OCI-LY3 (cell line): ENCODE results near the gene CHAC1.

Source experiments
- H2AFZ ChIP-seq: fragments of 200-600, 300-600 bp; shearing (Covaris generic); 2 replicates; pipeline ENCODE4 v1.6.0; 2014; ENCODE audit warnings: antibody characterized with exemption, low read depth, low read length
- H3K27ac ChIP-seq: fragments of 200-600, 300-600 bp; sonication (generic); 2 replicates; pipeline ENCODE4 v1.5.1; 2014; ENCODE audit warnings: mild to moderate bottlenecking, low read length, moderate library complexity, mixed read lengths
- H3K27me3 ChIP-seq: fragments of 200-600, 300-600 bp; sonication (generic); 2 replicates; pipeline ENCODE4 v1.6.1; 2014; ENCODE audit warnings: low read depth, low read length, mixed read lengths
- H3K36me3 ChIP-seq: fragments of 200-600, 300-600 bp; sonication (generic); replicated peaks from 2 replicates; pipeline ENCODE3; 2014; ENCODE audit warnings: low read depth, low read length, mixed read lengths
- H3K4me1 ChIP-seq: fragments of 300-600, 200-600 bp; sonication (generic); 2 replicates; pipeline ENCODE4 v1.6.1; 2014; ENCODE audit warnings: low read length, mixed read lengths
- H3K4me2 ChIP-seq: fragments of 200-600, 300-600 bp; sonication (generic); 2 replicates; pipeline ENCODE4 v1.6.1; 2014; ENCODE audit warnings: low read length, mixed read lengths
- H3K4me3 ChIP-seq: fragments of 300-600, 200-600 bp; sonication (generic); 2 replicates; pipeline ENCODE4 v1.5.1; 2014; ENCODE audit warnings: antibody characterized with exemption, mild to moderate bottlenecking, low read length, moderate library complexity
- H3K79me2 ChIP-seq: fragments of 300-600, 200-600 bp; shearing (Covaris generic); 2 replicates; pipeline ENCODE4 v1.6.1; 2014; ENCODE audit warnings: mild to moderate bottlenecking, low read length, mixed read lengths
- H3K9ac ChIP-seq: fragments of 300-600, 200-600 bp; shearing (Covaris generic); 2 replicates; pipeline ENCODE4 v1.6.0; 2014; ENCODE audit warnings: mild to moderate bottlenecking, low read length, moderate library complexity
- H3K9me3 ChIP-seq: fragments of 200-600, 300-600 bp; shearing (Covaris generic); 2 replicates; pipeline ENCODE4 v1.6.1; 2014; ENCODE audit warnings: low read length, mixed read lengths; ENCODE audit not compliant: insufficient read depth
- H4K20me1 ChIP-seq: fragments of 200-600, 300-600 bp; sonication (generic); 2 replicates; pipeline ENCODE4 v1.6.1; 2016; ENCODE audit warnings: low read length, mixed read lengths; ENCODE audit not compliant: insufficient read depth
- CTCF ChIP-seq: fragments of 200-600, 300-600 bp; sonication (generic); IDR thresholded peaks from 2 replicates; pipeline ENCODE4 v1.5.1; 2014; ENCODE audit warnings: antibody characterized with exemption, low read length, low read depth
- EZH2phosphoT487 ChIP-seq: fragments of 200-600 bp; shearing (Covaris generic); IDR thresholded peaks from 2 replicates; pipeline ENCODE4 v1.6.1; 2018; ENCODE audit warnings: antibody characterized with exemption, mixed run types, low read depth

CHAC1 gene

GRCh38 chr15:40932649-40933516 lies 20.4 kb upstream of the CHAC1 start:
- H3K36me3 ChIP-seq = no peaks in the 10 kb centered on the region
- TF ChIP-seq EZH2phosphoT487 (no peak), CTCF (no peak)
- no peaks in the 10 kb centered on the region for H4K20me1 ChIP-seq
- H3K27me3 ChIP-seq = peaks cover 7% of the 10 kb centered on the region; the same call in 1 of the 2 replicates
- no peaks in the 10 kb centered on the region for H3K9me3 ChIP-seq
- H3K27ac ChIP-seq = no peak overlapping the region
- no peaks in the 10 kb centered on the region for H3K79me2 ChIP-seq
- no peak overlapping the region for H2AFZ ChIP-seq
- no peak overlapping the region for H3K9ac ChIP-seq
- peak overlapping the region; percentile 54 for H3K4me2 ChIP-seq
- peaks cover 23% of the 10 kb centered on the region for H3K4me1 ChIP-seq
- H3K4me3 ChIP-seq = peak overlapping the region; percentile 7; the same call in 1 of the 2 replicates

GRCh38 chr15:40933517-40933902 lies 19.8 kb upstream of the CHAC1 start:
- no peak overlapping the region for H3K4me2 ChIP-seq
- TF ChIP-seq CTCF (no peak), EZH2phosphoT487 (no peak)

GRCh38 chr15:40934457-40934856 lies 18.8 kb upstream of the CHAC1 start:
- H2AFZ ChIP-seq = no peak overlapping the region
- H3K4me3 ChIP-seq = no peak overlapping the region
- no peaks in the 10 kb centered on the region for H3K36me3 ChIP-seq
- no peaks in the 10 kb centered on the region for H3K79me2 ChIP-seq
- no peaks in the 10 kb centered on the region for H4K20me1 ChIP-seq
- no peaks in the 10 kb centered on the region for H3K9me3 ChIP-seq
- no peak for TF ChIP-seq EZH2phosphoT487
- TF ChIP-seq CTCF = no peak
- no peak overlapping the region for H3K9ac ChIP-seq
- H3K27ac ChIP-seq = no peak overlapping the region
- peaks cover 19% of the 10 kb centered on the region for H3K4me1 ChIP-seq
- H3K27me3 ChIP-seq = no peaks in the 10 kb centered on the region
- H3K4me2 ChIP-seq = no peak overlapping the region

More at GRCh38 chr15:40933517-40933902, 19.8 kb upstream of the CHAC1 start:
- no peaks in the 10 kb centered on the region for H3K9me3 ChIP-seq
- peaks cover 7% of the 10 kb centered on the region; the same call in 1 of the 2 replicates for H3K27me3 ChIP-seq
- no peak overlapping the region for H2AFZ ChIP-seq
- H3K27ac ChIP-seq = no peak overlapping the region
- no peaks in the 10 kb centered on the region for H3K36me3 ChIP-seq
- no peaks in the 10 kb centered on the region for H4K20me1 ChIP-seq
- H3K79me2 ChIP-seq = no peaks in the 10 kb centered on the region
- H3K4me1 ChIP-seq = peaks cover 23% of the 10 kb centered on the region
- H3K4me3 ChIP-seq = no peak overlapping the region
- H3K9ac ChIP-seq = no peak overlapping the region

GRCh38 chr15:40936234-40936708 lies 17.0 kb upstream of the CHAC1 start:
- Histone ChIP-seq H3K27ac (no peak overlapping the region), H4K20me1 (no peaks in the 10 kb centered on the region), H2AFZ (no peak overlapping the region), H3K9ac (no peak overlapping the region), H3K4me3 (no peak overlapping the region), H3K9me3 (no peaks in the 10 kb centered on the region), H3K79me2 (no peaks in the 10 kb centered on the region), H3K36me3 (no peaks in the 10 kb centered on the region), H3K27me3 (no peaks in the 10 kb centered on the region), H3K4me2 (no peak overlapping the region), H3K4me1 (peaks cover 36% of the 10 kb centered on the region)
- no peak for TF ChIP-seq EZH2phosphoT487
- TF ChIP-seq CTCF = no peak
